ENCODE data around the gene BLID. TPM values are rescaled to one million over a fixed set of nuclear protein-coding genes. Genes with fewer than 3 reads are reported as not detected.

BLID gene
- total RNA-seq: not detected

DNA sequence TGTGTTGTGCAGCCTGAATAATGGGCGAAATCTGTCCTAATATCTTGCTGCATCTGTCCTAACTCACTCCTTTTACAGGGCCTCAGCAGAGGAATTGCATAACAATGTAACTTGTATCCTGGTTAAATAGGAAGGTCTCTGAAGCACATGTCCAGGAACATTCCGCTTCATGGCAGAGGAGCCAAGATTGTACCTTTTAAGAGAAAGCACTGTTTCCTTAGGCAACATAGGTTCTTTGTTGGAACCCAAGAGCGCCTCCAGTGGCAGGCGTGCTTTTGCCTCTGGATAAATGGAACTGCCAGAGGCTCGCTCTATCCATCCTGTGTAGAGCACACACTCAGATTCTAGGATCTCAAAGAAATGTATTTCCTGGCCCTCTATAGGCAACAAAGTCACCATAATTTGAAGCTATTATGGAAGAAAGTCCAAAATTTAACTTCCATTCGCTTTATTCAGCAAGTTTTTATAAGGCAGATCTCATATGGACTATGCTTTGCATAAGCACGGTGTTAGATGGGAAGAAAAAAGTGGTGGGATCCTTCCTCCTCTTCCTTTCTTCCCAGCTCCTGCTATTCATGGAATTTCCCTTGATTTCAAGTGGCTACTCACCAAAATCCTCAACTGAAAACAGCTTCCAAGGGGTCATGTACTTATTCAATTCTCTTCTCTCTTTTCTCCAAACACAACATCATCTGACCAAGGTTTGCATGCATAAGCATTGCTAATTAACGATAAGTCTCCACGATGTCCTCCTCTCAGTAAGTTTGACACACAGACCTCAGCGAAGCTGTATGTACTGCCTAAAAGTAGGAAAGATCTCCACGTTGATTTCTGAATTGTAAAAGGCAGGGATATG lies at the start of gene BLID:
BLID (minus strand) TSS at position 692 of the 856 bp plus-strand sequence; CDS start at position 399, 293 bp downstream.
- Mint-ChIP-seq H3K27me3 (ENCODE audit: low read depth) (peaks cover 2% of the 10 kb centered on the region), H3K4me1 (ENCODE audit: low read depth) (no peaks in the 10 kb centered on the region), H3K36me3 (ENCODE audit: low read depth) (no peaks in the 10 kb centered on the region), H3K9me3 (no peaks in the 10 kb centered on the region), H3K4me3 (no peak within 1 kb of the TSS), H3K27ac (no peak within 1 kb of the TSS)
- intact Hi-C loops (cut with micrococcal nuclease): no loop called here
- CTCF ChIA-PET: no interaction called here
- DNase-seq: peak; percentile 8

DNA sequence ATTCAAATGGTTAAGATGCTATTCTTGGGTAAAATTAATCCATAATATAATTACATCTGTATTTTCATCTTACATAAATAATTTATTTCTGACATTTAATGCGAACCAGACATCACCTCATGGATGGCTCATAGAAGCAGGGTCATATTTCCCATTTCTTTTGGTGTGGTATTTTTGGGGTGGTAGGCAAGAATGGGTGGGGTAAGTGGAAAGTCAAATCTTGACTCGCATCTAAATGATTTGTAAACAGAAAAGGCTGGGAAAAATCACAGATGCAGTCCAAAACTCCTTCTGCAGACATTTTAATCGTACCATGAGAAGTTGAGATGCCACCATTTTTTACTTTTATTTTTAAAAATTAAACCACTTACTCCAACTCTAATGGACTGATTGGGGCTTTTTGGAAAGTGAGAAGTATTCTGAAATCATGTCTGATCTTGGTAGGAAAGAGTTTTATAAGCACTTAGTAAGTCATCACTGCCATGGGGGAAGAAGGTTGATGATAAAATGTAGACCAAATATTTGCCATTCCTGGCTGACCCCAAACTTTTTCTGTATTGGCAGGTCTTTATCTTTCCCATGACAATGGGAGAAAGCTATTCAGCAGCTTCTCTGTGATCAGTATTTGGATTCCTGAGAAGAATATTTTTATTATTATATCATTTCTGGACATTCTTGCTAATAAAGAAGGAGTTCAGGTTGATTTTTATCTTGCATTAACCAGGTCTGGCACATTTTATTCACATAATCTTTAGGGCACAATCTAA lies 47.2 kb upstream of the BLID start:
- intact Hi-C loops (cut with micrococcal nuclease): no loop called here
- peaks cover 7% of the 10 kb centered on the region for H3K27me3 Mint-ChIP-seq (ENCODE audit: low read depth)
- no peak overlapping the region for H3K4me3 Mint-ChIP-seq
- CTCF ChIA-PET: no interaction called here
- H3K4me1 Mint-ChIP-seq (ENCODE audit: low read depth): no peaks in the 10 kb centered on the region
- no peak overlapping the region for H3K27ac Mint-ChIP-seq
- no peak for DNase-seq
- H3K9me3 Mint-ChIP-seq: no peaks in the 10 kb centered on the region
- H3K36me3 Mint-ChIP-seq (ENCODE audit: low read depth): no peaks in the 10 kb centered on the region

DNA sequence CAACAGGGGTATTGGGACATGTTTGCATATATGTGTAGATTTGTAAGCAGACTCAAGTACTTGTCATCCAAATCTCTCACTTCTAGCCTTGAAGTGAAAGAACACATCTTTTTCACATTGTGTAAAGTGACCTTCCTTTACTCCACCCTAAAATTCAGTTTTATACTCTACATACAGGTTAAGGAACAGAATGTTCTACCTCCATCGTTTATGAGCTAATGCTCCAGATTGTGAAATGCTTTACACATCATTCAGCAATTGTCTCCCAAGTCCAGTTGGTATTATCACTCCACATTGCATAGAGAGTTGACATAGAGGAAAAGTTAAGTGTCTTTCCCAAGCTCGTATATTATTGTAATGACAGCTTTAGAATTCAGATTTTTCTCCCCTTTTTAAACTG lies 46.1 kb upstream of the BLID start:
- Mint-ChIP-seq H3K36me3 (ENCODE audit: low read depth) (no peaks in the 10 kb centered on the region), H3K9me3 (no peaks in the 10 kb centered on the region), H3K4me1 (ENCODE audit: low read depth) (peaks cover 5% of the 10 kb centered on the region), H3K27me3 (ENCODE audit: low read depth) (peaks cover 7% of the 10 kb centered on the region), H3K27ac (no peak overlapping the region), H3K4me3 (no peak overlapping the region)
- DNase-seq: no peak
- CTCF ChIA-PET: no interaction called here
- intact Hi-C loops (cut with micrococcal nuclease): no loop called here

DNA sequence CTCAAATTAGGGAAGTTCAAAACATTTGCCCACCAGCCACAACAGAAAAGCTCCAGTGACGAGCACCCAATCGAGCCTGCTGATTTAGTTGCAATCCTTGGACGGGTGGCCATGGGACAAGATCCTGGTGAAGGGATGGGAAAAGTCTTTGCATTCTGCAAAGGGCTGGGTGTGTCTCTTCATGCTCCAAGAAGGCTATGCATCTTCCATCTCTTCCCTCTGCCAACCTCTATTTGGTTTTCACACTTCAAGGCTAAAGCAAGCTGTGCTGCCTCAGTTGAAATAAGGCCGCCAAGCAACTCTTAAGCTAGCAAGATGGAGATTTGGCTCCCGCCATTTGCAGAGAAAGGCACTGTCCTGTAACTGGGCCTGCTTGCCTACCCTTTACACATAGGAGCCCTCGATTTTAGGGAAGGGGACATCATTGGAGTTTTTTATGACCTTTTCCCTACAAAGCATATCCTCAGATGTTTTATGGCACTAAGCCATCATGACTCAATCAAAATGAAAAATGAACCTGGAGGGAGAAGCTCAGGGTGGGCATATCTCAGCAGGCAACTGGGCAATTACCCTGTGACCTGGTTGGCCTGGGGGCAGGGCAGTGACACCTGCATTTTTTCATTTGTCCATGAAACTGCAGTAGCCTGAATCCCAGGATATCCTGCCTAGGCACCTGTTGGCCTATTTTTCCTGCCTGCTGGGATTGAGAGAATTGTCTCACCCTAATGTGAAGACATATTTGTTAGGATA lies 45.0 kb upstream of the BLID start:
- no peaks in the 10 kb centered on the region for H3K36me3 Mint-ChIP-seq (ENCODE audit: low read depth)
- peaks cover 12% of the 10 kb centered on the region for H3K27me3 Mint-ChIP-seq (ENCODE audit: low read depth)
- no peak overlapping the region for H3K4me3 Mint-ChIP-seq
- H3K9me3 Mint-ChIP-seq: no peaks in the 10 kb centered on the region
- intact Hi-C loops (cut with micrococcal nuclease): no loop called here
- no peak overlapping the region for H3K27ac Mint-ChIP-seq
- DNase-seq: no peak
- CTCF ChIA-PET: no interaction called here
- peaks cover 9% of the 10 kb centered on the region for H3K4me1 Mint-ChIP-seq (ENCODE audit: low read depth)

GRCh38 chr11:122159861-122160260 lies 43.8 kb upstream of the BLID start:
- no peaks in the 10 kb centered on the region for H3K9me3 Mint-ChIP-seq
- H3K27me3 Mint-ChIP-seq (ENCODE audit: low read depth): peaks cover 14% of the 10 kb centered on the region
- no peak for DNase-seq
- intact Hi-C loops (cut with micrococcal nuclease): no loop called here
- peaks cover 9% of the 10 kb centered on the region for H3K4me1 Mint-ChIP-seq (ENCODE audit: low read depth)
- H3K4me3 Mint-ChIP-seq: no peak overlapping the region
- no peaks in the 10 kb centered on the region for H3K36me3 Mint-ChIP-seq (ENCODE audit: low read depth)
- no peak overlapping the region for H3K27ac Mint-ChIP-seq
- CTCF ChIA-PET: interaction anchor here (0.7 kb wide), 1 partner anchor 44 kb away, joined by 3 read pairs; no protein-coding TSS in a partner anchor

DNA sequence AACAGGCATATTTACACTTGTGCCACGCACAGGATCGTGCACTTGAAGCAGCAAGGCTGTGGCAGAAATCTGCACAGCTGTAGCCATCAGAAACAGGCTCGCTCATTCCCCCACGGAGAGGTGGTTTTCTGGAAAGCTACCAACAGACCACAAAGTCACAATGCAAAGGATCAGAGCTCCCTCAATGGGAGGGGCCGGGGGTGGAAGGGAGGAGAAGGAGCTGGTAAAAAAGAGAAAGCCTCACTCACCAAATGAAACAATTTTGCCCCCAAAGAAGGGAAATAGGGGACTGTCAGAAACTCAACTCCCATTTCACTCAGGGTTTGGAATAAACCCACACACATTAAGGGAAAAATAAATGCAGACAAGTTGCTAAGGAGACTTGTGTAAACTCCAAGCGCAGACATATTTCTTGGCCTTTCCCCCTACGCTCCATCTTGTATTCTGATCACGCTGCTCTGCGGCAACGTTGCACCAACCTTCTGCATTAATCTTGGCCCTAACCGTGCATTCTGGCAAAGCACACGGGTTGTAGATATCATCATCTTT lies 43.2 kb upstream of the BLID start:
- Mint-ChIP-seq H3K27ac (no peak overlapping the region), H3K4me1 (ENCODE audit: low read depth) (peaks cover 9% of the 10 kb centered on the region), H3K4me3 (no peak overlapping the region), H3K36me3 (ENCODE audit: low read depth) (no peaks in the 10 kb centered on the region), H3K27me3 (ENCODE audit: low read depth) (peaks cover 16% of the 10 kb centered on the region), H3K9me3 (no peaks in the 10 kb centered on the region)
- DNase-seq: no peak
- intact Hi-C loops (cut with micrococcal nuclease): no loop called here
- CTCF ChIA-PET: no interaction called here

GRCh38 chr11:122158171-122158570 lies 42.2 kb upstream of the BLID start:
- CTCF ChIA-PET: no interaction called here
- Mint-ChIP-seq H3K36me3 (ENCODE audit: low read depth) (no peaks in the 10 kb centered on the region), H3K4me3 (no peak overlapping the region), H3K27ac (no peak overlapping the region), H3K27me3 (ENCODE audit: low read depth) (peaks cover 19% of the 10 kb centered on the region), H3K4me1 (ENCODE audit: low read depth) (peaks cover 9% of the 10 kb centered on the region), H3K9me3 (no peaks in the 10 kb centered on the region)
- DNase-seq: no peak
- intact Hi-C loops (cut with micrococcal nuclease): no loop called here

- intact Hi-C loops (cut with micrococcal nuclease): no loop called here
- Mint-ChIP-seq H3K27me3 (ENCODE audit: low read depth) (peaks cover 19% of the 10 kb centered on the region), H3K4me1 (ENCODE audit: low read depth) (peaks cover 9% of the 10 kb centered on the region), H3K36me3 (ENCODE audit: low read depth) (no peaks in the 10 kb centered on the region), H3K27ac (no peak overlapping the region), H3K4me3 (peak overlapping the region; percentile 20), H3K9me3 (no peaks in the 10 kb centered on the region)
- CTCF ChIA-PET: no interaction called here
- no peak for DNase-seq
Measured at GRCh38 chr11:122157653-122158161, 41.7 kb upstream of the BLID start.

DNA sequence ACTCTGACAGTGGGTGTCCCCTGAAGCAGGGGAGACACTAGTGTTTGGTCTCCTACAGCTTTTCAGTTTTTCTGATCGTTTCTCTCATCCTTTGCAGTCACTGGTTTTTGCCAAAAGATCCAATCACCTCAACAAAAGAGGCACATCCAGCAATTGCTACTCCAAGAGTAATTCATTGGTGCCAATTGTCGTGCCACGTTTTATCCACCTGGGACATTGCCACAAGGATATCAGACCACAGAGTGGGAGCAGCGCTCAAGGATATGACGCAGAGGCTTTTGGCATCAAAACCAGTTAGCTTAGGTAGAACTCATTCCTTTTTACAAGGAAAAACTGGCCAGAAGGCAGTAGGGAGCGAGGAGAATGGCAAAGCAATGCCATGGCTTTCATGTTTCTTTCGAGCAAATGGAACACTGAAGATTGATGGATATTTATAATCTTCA lies 40.9 kb upstream of the BLID start:
- H3K4me1 Mint-ChIP-seq (ENCODE audit: low read depth): peaks cover 9% of the 10 kb centered on the region
- no peak for DNase-seq
- H3K27ac Mint-ChIP-seq: no peak overlapping the region
- CTCF ChIA-PET: no interaction called here
- H3K9me3 Mint-ChIP-seq: no peaks in the 10 kb centered on the region
- peaks cover 19% of the 10 kb centered on the region for H3K27me3 Mint-ChIP-seq (ENCODE audit: low read depth)
- intact Hi-C loops (cut with micrococcal nuclease): no loop called here
- no peaks in the 10 kb centered on the region for H3K36me3 Mint-ChIP-seq (ENCODE audit: low read depth)
- peak overlapping the region; percentile 20 for H3K4me3 Mint-ChIP-seq

DNA sequence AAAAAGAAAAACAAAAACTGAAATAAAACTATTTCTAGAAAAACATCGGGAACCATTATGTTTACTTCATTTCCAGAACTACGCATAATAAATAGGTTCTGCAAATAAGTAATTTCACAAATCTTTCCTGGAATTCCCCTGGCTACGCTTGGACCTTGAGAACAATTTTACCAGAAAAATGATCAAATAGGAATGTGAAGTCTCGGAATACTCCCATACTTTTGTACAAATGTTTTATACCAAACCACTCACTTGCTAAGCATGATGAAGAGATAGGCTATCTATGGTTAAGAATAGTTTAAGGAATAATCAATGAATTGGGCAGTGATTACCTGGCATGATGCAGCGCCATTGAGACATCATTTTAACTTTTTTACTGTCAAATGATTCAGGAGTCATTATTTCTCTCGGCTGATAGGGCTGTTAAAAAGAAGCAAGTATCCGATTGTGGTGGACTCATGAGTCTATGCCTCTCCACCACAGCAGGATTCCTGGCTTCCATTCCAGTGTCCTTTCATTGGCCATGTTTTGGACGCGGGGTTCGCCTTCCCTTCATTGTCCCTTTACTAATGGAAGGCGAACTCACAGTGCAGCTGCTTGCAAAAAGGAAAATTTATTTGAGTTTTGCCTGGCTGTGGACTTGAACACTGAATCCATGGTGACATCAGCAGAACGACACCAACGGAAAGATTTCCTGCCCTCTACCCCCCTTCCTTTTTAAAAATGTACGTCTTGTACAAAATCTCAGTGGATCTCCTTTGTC lies 39.9 kb upstream of the BLID start:
- Mint-ChIP-seq H3K4me1 (ENCODE audit: low read depth) (peaks cover 9% of the 10 kb centered on the region), H3K27me3 (ENCODE audit: low read depth) (peaks cover 19% of the 10 kb centered on the region), H3K36me3 (ENCODE audit: low read depth) (no peaks in the 10 kb centered on the region), H3K4me3 (no peak overlapping the region), H3K27ac (no peak overlapping the region), H3K9me3 (no peaks in the 10 kb centered on the region)
- intact Hi-C loops (cut with micrococcal nuclease): no loop called here
- CTCF ChIA-PET: no interaction called here
- no peak for DNase-seq

DNA sequence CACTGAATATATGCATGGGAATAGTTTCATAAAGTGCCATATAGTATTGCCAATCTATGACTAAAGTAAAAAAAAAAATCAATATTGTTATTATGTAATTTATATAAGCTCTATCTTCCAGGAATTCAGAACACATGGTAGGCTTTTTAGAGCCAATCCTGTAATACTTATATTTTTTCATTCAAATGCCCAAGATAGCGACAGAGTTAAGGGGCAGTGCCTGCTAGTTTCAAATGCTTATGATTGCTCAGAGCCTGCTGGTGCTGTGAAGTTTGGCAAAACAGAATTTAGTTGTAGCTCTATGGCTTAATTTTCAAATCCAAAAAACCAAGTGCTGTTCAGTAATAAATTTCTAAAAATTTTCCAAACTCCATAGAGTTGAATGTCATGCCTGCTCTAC lies 39.0 kb upstream of the BLID start:
- CTCF ChIA-PET: no interaction called here

More for the DNA sequence above, 39.0 kb upstream of the BLID start:
- no peaks in the 10 kb centered on the region for H3K36me3 Mint-ChIP-seq (ENCODE audit: low read depth)
- no peaks in the 10 kb centered on the region for H3K9me3 Mint-ChIP-seq
- peaks cover 16% of the 10 kb centered on the region for H3K27me3 Mint-ChIP-seq (ENCODE audit: low read depth)
- H3K4me3 Mint-ChIP-seq: no peak overlapping the region
- peaks cover 9% of the 10 kb centered on the region for H3K4me1 Mint-ChIP-seq (ENCODE audit: low read depth)
- no peak overlapping the region for H3K27ac Mint-ChIP-seq
- DNase-seq: no peak
- intact Hi-C loops (cut with micrococcal nuclease): no loop called here

Data from activated naive CD4-positive, alpha-beta T cell treated with anti-CD3 and anti-CD28 coated beads for 36 hours (primary cell).